ENCODE measurements around the gene ASL.
"Not testable (repeated sequence)": the region's sequence is repeated elsewhere in the genome, so short reads cannot be mapped to it uniquely, and the experiment has no call there.

ASL gene

DNA sequence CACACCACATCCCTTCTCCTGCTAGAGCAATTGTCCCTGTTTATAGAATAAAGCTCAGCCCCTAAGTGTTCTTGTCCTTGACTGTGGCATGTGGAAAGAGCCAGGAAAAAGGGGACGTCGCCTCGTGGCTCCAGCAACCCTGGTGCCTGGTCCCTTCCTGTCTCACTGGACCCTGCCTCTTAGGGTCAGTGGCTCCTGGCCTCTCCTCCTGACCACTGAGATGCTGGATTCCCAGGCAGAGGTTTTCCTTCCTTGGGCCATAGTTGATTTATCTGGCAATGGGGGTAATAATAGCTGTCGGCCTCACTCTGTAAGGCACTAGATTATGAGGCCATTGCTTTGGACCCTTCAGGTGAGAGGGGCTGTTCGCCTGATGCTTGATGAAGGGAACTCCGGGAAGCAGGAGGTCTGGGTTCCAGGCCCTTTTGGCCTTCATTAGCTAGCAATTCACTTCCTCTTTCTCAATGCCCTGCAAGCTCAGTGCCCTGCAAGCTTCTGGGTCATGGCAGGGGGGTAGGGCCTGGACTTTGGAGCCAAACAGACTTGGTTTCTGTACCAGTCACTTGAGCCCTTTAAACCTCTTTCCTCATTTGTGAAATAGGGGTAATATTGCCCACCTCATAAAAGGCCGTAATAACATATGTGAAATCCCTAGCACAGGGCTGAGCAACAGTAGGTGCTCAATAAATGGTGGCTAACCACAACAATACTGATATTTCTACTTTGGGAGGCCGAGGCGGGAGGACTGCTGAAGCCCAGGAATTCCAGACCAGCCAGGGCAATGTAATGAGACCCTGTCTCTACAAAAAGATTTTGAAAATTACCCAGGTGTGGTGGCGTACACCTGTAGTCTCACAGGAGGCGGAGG lies 1.1 kb downstream of the ASL start:
- no peak for DNase-seq

DNA sequence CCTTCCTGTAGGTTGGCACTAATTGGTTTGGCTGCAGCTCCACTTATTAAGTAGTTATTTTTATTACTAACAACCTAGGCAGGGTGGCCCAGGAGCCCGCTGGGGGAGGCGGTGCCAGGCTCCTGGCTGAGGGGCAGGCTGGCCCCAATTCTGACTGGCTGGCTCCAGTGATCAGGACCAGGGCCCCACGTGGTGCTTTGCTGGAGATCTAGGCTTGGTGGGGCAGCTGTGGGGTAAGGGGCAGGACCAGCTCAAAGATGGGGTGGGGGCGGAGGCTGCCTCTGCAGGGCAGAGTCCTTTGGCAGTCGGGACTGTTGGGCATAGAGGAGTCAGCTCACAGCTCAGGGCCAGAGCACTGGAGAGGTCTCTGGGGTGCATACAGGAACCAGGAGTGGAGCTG lies 2.4 kb downstream of the ASL start:
- no peak for DNase-seq

DNA sequence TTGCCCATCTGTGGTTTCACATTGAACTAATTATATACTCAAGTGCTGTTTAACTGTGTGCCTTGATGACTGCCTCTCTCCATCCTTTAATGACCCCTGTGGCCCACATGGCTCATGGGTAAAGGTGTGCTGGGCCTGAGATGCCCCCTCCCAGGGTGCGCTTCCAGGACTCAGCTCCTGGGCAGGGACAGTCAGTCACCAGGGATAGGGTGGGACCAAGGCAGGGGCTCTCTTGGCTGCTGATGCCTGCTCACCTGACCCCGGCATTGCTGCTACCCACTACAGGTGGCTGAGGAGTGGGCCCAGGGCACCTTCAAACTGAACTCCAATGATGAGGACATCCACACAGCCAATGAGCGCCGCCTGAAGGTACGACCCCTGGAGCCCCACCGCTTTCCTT lies 6.5 kb downstream of the ASL start:
- DNase-seq = no peak

DNA sequence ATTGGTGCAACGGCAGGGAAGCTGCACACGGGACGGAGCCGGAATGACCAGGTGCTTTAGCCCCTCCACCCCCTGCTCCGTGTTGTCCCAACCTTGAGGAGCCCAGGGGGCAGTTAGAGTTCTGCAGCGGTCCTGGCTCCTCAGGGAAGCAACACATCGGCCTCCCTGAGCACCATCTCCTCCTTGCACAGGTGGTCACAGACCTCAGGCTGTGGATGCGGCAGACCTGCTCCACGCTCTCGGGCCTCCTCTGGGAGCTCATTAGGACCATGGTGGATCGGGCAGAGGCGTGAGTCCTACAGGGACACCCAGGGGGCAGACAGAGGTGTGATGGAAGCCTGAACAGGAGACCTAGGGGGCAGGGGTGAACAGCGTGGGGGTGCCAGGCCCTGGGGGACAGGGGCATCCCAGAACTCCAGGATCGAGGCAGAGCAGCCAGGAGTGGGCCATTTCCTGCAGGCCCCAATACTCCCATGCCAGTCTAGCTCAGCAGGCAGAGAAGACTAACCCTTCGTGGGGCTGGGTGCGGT lies 7.3 kb downstream of the ASL start:
- DNase-seq = no peak

DNA sequence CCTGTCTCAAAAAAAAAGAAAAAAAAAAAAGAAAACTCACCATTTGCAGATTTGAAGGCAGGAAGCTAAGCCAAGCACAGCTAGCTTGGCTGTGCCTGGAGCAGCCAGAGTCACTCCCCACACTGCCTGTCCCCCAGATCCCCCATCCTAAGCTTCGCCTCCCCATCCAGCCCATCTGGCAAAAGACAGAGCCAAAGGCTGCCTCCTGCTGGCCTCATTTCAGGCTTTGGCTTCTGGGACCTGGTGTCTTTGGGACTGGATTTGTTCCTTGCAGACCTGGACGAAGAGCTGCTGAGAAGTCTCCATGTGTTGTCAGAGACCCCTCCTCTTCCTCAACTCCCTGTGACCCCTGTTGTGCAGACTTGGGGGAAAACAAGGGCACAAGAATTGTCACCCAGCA lies 8.1 kb downstream of the ASL start:
- no peak for DNase-seq

DNA sequence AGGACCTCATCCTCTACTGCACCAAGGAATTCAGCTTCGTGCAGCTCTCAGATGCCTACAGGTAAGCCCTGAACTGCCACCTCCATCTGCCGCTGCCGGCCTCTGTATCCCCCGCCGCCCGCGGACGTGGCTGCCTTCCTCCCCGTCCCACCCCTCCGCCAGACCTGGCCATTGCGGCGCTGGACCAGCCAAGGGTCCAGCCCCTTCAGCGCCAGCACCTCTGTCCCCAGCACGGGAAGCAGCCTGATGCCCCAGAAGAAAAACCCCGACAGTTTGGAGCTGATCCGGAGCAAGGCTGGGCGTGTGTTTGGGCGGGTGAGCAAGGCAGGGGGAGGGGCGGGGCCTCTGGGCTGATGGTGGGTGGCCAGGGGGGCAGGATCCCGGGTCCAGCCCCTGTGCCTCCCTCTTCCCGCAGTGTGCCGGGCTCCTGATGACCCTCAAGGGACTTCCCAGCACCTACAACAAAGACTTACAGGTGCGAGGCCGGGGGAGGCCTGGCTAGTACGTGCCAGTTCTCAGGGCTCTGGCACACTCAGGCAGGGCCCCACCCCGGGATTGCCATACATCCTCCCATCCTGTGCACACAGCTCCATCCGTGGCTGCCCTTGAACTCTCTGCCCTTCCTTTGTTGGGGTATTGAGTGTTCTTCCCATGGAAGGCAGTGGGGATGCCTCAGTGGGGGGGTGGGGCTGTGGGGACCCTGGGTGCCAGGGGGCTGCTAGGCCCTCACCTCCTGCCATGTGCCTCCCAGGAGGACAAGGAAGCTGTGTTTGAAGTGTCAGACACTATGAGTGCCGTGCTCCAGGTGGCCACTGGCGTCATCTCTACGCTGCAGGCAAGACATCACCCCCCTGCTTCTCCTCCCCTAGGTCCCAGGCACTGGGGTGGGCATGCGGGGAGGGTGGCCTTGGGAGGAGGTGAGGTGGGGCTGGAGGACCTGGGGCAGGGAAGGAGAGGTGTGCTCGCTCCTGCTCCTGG lies 13.5 kb downstream of the ASL start:
- DNase-seq = no peak

DNA sequence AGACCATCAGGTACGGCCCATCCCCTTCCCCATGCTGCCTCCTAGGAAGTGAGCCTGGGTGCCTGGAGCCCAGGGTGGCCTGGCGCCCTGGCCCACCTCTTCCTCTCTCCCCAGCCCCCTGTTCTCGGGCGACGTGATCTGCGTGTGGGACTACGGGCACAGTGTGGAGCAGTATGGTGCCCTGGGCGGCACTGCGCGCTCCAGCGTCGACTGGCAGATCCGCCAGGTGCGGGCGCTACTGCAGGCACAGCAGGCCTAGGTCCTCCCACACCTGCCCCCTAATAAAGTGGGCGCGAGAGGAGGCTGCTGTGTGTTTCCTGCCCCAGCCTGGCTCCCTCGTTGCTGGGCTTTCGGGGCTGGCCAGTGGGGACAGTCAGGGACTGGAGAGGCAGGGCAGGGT lies 17.0 kb downstream of the ASL start:
- no peak for DNase-seq

DNA sequence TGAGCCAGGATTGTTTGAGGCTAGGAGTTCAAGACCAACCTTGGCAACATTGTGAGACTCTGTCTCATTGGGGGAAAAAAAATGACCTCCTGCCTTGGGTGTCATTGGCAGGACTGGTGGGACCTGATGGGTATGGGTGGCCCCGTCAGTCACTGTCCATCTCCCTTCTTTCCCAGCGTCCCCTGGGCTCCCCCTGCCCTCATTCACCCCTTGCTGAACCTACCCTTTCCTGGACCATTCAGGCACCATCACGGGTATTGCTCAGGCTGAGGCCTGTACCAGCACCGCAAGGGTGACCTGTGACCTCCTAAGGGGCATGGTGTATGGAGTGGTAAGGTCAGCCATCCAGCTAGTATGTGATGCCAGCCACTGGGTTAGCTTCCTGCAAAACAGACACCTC lies 19.4 kb downstream of the ASL start:
- DNase-seq = no peak

DNA sequence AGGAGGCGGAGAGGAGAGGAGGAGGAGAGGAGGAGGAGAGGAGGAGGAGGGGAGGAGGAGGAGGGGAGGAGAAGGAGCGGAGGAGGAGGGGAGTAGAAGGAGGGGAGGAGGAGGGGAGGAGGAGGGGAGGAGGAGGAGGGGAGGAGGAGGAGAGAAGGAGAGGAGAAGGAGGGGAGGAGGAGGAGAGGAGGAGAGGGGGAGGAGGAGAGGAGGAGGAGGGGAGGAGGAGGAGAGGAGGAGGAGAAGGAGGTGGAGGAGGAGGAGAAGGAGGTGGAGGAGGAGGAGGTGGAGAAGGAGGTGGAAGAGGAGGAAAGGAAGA lies 23.6 kb downstream of the ASL start:
- DNase-seq = no peak

DNA sequence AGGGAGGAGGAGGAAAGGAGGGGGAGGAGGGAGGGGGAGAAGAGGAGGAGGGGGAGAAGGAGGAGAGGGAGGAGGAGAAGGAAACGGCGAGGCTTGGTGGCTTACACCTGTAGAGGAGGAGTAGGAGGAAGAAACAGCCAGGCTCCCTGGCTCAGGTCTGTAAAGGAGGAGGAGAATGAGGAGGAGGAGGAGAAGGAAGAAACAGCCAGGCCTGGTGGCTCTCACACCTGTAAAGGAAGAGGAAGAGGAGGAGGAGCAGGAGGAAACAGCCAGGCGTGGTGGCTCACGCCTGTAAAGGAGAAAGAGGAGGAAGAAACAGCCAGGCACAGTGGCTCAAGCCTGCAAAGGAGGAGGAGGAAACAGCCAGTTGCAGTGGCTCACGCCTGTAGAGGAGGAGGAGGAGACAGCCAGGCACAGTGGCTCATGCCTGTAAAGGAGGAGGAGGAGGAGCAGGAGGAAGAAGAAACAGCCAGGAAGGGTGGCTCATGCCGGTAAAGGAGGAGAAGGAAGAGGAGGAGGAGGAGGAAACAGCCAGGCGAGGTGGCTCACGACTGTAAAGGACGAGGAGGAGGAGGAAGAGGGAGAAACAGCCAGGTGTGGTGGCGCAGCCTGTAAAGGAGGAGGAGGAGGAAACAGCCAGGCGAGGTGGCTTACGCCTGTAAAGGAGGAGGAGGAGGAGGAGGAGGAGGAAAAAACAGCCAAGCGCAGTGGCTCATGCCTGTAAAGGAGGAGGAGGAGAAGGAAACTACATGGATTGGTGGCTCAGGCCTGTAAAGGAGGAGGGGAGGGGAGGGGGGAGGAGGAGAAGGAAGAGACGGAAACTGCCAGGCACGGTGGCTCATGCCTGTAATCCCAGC lies 24.2 kb downstream of the ASL start:
- peak; percentile 43 for DNase-seq

DNA sequence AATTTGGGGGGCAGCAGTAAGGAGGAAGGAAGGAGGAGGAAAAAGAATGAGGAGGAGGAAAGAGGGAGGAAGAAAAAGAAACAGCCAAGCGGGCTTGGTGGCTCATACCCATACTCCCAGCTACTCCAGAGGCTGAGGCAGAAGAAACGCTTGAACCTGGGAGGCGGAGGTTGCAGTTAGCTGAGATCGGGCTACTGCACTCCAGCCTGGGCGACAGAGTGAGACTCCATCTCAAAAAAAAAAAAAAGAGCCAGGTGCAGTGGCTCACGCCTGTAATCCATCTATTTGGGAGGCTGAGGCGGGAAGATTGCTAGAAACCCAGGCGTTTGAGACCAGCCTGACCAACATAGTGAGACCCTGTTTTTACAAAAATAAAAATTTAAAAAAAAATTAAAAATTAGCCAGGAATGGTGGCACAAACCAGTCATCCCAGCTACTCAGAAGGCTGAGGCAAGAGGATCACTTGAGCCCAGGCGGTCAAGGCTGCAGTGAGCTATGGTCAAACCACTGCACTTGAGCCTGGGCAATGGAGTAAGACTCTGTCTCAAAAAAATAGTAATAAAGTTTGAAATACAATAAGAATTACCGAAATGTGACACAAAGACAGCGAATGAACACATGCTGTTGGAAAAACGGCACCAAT lies 24.9 kb downstream of the ASL start:
- no peak for DNase-seq

DNA sequence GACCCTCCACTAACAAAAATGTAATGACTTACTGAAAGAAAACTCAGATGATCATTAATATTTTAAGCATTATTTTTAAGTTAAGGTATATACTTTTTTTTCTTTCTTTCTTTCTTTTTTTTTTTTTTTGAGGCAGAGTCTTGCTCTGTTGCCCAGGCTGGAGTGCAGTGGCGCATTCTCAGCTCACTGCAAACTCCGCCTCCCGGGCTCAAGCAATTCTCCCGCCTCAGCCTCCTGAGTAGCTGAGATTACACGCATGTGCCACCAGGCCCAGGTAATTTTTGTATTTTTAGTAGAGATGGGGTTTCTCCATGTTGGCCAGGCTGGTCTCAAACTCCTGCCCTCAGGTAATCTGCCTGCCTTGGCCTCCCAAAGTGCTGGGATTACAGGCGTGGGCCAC lies 26.5 kb downstream of the ASL start:
- DNase-seq = not testable (repeated sequence)

DNA sequence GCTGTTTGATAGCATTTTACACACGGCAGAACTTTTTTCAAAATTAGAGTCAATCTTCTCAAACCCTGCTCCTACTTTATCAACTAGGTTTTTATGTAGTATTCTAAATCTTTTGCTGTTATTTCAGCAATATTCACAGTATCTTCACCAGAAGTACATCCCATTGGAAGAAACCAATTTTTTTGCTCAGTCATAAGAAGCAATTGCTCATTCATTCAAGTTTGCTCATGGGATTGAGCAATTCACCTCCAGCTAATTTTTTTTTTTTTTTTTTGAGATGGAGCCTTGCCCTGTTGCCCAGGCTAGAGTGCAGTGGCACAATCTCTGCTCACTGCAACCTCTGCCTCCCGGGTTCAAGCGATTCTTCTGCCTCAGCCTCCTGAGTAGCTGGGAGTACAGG lies 28.4 kb downstream of the ASL start:
- not testable (repeated sequence) for DNase-seq

DNA sequence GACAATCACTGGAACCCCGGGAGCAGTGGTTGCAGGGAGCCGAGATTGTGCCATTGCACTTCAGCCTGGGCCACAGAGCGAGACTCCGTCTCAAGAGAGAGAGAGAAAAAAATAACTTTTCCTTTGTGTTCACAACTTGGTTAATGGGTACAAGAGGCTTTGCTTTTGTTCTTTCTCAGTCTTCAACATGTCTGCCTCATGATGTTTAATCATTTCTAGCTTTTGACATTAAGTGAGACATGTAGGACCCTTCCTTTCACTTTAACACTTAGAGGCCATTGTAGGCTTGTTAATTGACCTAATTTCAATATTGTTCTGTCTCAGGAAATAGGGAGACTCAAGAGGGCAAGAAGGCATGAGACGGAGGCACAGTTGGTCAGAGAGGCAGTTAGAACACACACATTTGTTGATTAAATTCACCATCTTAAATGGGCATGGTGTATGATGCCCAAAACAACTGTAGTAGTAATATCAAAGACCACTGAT lies 29.7 kb downstream of the ASL start:
- DNase-seq = no peak

DNA sequence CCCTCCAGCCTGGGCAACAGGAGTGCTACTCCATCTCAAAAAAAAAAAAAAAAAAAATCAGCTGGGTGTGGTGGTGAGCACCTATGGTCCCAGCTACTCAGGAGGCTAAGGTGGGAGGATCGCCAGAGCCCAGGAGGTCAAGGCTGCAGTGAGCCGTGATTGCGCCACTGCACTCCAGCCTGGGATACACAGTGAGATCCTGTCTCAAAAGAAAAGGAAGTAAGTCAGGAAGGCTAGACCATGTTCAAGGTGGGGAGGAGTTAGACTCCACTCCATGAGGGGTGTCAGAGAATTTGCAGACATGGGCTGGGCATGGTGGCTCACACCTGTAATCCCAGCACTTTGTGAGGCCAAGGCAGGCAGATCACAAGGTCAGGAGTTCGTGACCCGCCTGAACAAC lies 32.8 kb downstream of the ASL start:
- DNase-seq = not testable (repeated sequence)

DNA sequence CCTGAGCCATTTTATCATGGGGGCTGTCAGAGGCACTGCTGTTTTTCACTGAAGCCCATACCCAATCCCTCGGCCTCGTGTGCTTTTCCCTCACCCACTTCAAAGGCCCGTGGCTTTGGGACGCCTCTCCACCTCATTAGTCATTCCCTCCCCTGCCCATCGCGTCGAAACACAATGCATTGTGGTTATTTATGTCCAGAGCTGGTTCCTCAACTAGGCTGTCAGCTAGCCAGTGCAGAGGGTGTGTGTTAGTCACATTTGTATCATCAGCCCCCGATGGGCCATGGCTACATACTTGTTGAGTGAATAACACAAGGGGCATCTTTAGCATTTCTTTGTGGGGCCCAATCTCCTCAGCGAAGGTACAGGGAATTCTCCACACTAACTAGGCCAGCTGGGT lies 35.2 kb downstream of the ASL start:
- peak; percentile 31 for DNase-seq

DNA sequence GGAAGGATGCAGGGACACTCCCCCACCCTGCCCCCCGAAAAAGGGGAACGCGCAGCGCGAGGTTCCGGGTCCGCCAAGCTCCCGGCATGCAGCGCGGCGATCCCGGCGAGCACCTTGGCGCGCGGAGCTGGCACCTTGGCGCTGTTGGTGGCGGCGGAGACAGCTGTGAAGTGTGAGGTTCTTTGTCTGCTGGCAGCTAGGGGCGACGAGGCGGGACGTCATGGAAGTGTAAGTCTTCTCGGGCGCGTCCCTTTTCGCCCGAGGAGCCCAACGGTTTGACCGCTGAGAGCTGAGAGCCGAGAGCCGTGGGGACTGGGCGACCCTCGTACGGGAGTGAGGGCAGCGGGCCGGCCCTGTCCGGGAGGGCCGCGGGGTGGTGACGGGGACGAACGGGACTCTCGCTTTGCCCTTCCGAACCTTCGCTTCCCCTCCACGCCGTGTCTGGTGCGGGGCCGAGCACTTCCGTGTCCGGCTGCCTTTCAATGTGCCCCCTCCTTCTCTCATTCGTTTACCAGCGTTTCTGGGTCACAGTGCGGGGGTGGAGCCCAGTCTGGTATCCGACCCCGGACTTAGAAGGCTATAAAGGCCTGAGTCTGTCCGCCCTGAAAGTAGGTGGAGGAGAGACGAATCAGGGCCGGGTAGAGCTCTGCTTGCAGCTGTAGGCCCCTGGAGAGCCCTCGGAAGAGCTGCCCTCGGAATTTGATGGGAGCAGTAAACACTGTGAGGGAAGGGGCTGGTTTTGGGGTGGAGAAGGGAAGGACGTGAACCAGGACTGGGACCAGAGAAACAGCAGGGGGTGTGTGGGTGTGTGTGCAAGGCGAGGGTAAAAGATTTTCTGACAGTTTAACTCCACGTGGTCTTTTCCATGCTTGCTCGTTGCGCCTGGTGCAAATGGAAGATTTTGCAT lies 39.4 kb downstream of the ASL start, which contains the start of gene CRCP:
CRCP (plus strand) TSS at position 105 of the 907 bp plus-strand sequence; CDS start at position 221, 116 bp downstream.
- DNase-seq = peak; percentile 89

DNA sequence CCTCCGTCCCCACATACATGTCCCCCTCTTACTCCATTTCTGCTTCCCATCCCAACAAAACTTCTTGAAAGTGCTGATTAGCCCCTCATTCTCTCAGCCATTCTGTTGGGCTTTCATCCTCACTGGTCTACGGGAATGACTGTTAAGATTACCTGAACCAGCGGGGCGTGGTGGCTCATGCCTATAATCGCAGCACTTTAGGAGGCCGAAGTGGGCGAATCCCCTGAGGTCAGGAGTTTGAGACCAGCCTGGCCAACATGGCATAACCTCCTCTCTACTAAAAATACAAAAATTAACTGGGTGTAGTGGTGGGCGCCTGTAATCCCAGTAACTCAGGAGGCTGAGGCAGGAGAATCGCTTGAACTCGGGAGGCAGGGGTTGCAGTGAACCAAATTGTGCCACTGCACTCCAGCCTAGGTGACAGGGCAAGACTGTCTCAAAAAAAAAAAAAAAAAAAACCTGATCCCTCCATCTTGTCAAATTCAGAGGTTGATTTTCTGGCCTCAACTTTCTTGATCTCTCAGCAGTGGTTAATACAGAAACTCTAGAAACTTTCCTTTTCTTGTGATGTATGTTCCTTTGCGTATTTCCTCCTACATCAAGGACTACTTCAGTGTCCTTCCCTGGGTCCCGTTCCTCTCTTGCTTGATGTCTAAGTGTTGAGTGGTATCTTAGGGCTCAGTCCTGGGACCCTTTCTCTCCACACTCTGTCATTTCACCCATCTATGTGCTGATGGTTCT lies 41.2 kb downstream of the ASL start:
- DNase-seq = not testable (repeated sequence)

DNA sequence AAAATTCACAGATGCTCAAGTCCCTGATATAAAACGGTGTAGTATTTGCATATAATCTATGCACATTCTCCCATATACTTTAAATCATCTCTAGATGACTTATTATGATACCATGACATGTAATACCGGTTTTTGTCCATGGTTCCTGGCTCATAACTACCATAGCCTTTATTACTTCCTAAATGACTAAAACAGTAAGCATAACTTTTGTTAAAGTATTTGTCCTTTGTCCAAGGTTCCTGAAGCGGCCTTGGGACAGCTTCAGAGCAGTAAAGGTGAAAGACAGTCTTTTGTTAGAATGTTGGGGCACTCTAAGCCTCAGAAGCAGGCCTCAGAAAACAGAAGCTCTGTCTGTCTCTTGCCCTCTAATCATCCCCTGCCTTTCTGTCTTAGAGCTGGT lies 43.0 kb downstream of the ASL start:
- DNase-seq = no peak

DNA sequence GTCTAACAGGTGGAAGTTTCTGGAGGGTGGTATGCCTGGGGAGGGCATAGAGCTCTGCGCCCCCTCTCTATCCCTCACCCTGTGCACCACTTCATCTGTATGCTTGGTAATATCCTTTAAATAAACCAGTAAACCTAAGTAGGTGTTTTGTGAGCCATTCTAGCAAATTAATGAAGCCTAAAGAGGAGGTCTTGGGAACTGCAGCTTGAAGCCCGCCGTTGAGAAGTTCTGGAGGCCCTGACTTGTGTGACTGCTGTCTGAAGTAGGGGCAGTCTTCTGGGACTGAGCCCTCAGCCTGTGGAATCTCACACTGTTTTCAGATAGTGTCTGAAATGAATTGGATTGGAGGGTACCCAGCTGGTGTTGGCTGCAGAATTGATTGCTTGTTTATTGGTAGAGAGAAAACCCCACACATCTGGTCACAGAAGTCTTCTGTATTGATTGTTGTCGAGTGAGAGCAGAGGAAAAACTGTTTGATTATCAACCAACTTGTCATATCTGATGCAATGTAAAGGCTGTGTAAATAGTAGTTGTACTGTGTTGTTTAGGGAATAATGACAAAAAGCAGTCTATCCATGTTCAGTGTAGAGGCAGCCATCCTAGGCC lies 43.7 kb downstream of the ASL start:
- no peak for DNase-seq

All from stimulated activated CD8-positive, alpha-beta memory T cell treated with anti-CD3 and anti-CD28 coated beads, Interleukin-4, amount 100 ng/mL, for 48 hours (primary cell).